HS-5 (cell line): ENCODE data around the gene STK36.

Experiments used
- DNase-seq: peaks from one replicate; pipeline ENCODE4 v3.0.0-alpha.2; 2012; ENCODE audit warnings: low read depth

Gene STK36

DNA sequence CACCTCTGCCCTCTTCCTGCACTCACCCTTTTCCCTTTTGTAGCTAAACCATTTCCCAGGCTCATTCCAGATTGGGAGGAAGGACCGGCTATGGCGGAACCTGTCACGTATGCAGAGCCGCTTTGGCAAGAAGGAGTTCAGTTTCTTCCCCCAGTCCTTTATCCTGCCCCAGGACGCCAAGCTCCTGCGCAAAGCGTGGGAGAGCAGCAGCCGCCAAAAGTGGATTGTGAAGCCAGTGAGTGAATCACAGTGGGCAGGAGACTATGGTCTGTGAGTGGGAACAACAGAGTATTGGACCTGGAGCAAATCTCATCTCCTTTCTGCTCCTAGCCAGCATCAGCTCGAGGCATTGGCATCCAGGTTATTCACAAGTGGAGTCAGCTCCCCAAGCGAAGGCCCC is 75.1 kb downstream of the STK36 start:
- DNase-seq = no peak

DNA sequence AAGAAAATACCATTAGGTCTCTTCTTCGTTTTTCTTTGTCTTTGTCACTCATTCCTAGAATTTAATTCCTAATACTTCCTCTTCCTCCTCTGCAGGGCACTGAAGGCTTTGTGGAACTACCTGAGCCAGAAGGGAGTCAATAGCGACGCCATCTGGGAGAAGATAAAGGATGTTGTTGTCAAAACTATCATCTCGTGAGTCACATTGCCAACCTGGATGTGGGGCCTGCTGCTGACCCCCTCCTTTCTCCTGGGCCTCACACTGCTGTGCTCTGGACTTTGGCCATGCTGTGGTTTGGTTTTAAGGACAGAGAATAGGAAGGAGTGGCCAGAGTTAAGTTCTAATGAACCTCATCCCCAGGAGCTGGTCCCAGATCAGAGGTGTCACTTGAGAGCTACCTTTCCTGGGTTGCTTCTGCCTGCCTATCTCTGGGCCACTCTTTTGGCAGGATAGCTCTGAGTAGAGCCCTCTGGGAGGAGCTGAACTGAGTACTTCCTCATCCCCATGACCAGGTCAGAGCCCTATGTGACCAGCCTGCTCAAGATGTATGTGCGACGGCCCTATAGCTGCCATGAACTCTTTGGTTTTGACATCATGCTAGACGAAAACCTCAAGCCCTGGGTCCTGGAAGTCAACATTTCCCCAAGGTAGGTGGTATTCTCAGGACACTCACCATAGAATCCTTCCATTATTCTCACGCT is 77.0 kb downstream of the STK36 start:
- DNase-seq = no peak
